Keratinocyte (primary cell): Measurements from ENCODE around the gene DYNLRB1.

ENCODE experiments used
- CTCF ChIP-seq, 3 experiments: IDR thresholded peaks in 1 of 3; conservative IDR thresholded peaks in 1 of 3; optimal IDR thresholded peaks in 1 of 3; 2 replicates in 2 of 3; 3 replicates in 1 of 3; pipeline versions ENCODE3 to v1.5.1; 2011; ENCODE audit warnings: low read length in 3 of 3, mild to moderate bottlenecking in 3 of 3, moderate library complexity in 2 of 3, control low read depth in 1 of 3, inconsistent platforms in 1 of 3; ENCODE audit not compliant: insufficient read depth in 2 of 3; ENCODE audit errors: extremely low read depth in 1 of 3
- EZH2 ChIP-seq: IDR thresholded peaks from one replicate; pipeline ENCODE4 v1.6.1; 2012; ENCODE audit warnings: inconsistent platforms, mild to moderate bottlenecking, low read length, moderate library complexity

DNA sequence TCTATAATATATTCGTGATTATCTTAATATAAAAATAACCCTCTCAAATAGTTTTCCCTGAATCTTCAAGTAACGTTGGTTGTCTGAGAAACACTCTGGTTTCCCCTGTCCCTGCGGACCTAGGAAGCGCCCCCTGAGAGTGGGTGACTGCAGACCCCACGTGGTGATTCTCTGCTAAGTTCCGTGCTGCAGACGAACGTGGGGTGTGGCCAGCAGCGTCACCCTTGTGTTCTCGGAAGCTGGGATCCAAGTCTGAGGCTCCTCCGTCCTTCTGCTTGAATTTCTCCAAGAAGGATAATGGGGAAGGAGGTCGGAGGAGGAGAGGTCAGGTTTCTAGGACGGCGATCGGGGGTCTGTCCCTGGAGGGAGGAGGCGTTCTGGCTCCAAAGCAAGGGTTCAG, 25.7 kb downstream of the DYNLRB1 start:
- TF ChIP-seq CTCF (optimal IDR thresholded peaks at IDR 0.05 in 1 of 3, IDR thresholded peaks at IDR 0.05 in 1 of 3, conservative IDR thresholded peaks at IDR 0.05 in 1 of 3; ENCODE audit: extremely low read depth in 1 of 3, insufficient read depth in 2 of 3, low read length in 3 of 3) = no peak
- TF ChIP-seq EZH2 = no peak
